Measurements from ENCODE around the gene SHROOM2.

GRCh38 chrX:9873952-9874351 lies 87.7 kb downstream of the SHROOM2 start:
- TF ChIP-seq BACH2 (CRISPR knock-in tag; IDR thresholded peaks at IDR 0.05; ENCODE audit: borderline replicate concordance) (no peak), ZFP3 (CRISPR knock-in tag; IDR thresholded peaks at IDR 0.05) (no peak), POU6F1 (CRISPR knock-in tag; IDR thresholded peaks at IDR 0.05; ENCODE audit: borderline replicate concordance, low read depth) (no peak), PPARA (CRISPR knock-in tag; IDR thresholded peaks at IDR 0.05; ENCODE audit: borderline replicate concordance) (no peak), TSHZ2 (CRISPR knock-in tag; IDR thresholded peaks at IDR 0.05) (no peak), ARNTL (CRISPR knock-in tag; IDR thresholded peaks at IDR 0.05; ENCODE audit: borderline replicate concordance, low read depth) (no peak), ZNF565 (CRISPR knock-in tag; conservative IDR thresholded peaks at IDR 0.05; ENCODE audit: low read depth) (no peak), RARB (CRISPR knock-in tag; IDR thresholded peaks at IDR 0.05) (no peak), ZFP30 (CRISPR knock-in tag; IDR thresholded peaks at IDR 0.05) (no peak), PATZ1 (CRISPR knock-in tag; IDR thresholded peaks at IDR 0.05; ENCODE audit: borderline replicate concordance) (no peak), ZC3H10 (CRISPR knock-in tag; IDR thresholded peaks at IDR 0.05) (no peak), ZNF70 (CRISPR knock-in tag; IDR thresholded peaks at IDR 0.05) (no peak), TCF4 (CRISPR knock-in tag; IDR thresholded peaks at IDR 0.05; ENCODE audit: borderline replicate concordance) (no peak), CREB5 (CRISPR knock-in tag; IDR thresholded peaks at IDR 0.05; ENCODE audit: low read depth) (no peak)

Measured in SK-N-SH treated with all-trans-retinoic acid at 6 μM for 48 hours (cell line).